Body of pancreas (tissue), 4 donors: ENCODE data around the gene NSUN4. TPM values are rescaled to one million over a fixed set of nuclear protein-coding genes. Genes with fewer than 3 reads are reported as not detected.

Experiments used
- ATAC-seq: fragments of 150-250 bp; one replicate; pipeline ENCODE4 v1.9.1; 2016
- DNase-seq, 4 donors: peaks; one replicate each; pipeline ENCODE4 v3.0.0-alpha.2; 2019
- H3K27ac ChIP-seq, 4 donors: fragments of 200-600 bp; sonication (generic); 1 replicate in 3 of 4; 2 replicates in 1 of 4; pipeline versions ENCODE4 v1.5.1 to v1.6.1; 2016 to 2019; ENCODE audit warnings: mild to moderate bottlenecking in 1 of 4, mixed read lengths in 1 of 4, moderate library complexity in 1 of 4
- H3K27me3 ChIP-seq, 2 donors: fragments of 200-600 bp; sonication (generic); one replicate each; pipeline ENCODE4 v1.6.0; 2016; ENCODE audit warnings: mild to moderate bottlenecking in 1 of 2
- H3K36me3 ChIP-seq, 2 donors: fragments of 200-600 bp; sonication (generic); replicated peaks in 1 of 2; 2 replicates each; pipeline ENCODE4 v1.5.1; 2016; ENCODE audit warnings: low read depth in 2 of 2; ENCODE audit not compliant: insufficient read depth in 1 of 2
- H3K4me1 ChIP-seq: fragments of 200-600 bp; sonication (generic); one replicate; pipeline ENCODE4 v1.6.0; 2016
- H3K4me3 ChIP-seq, 2 donors: fragments of 200-600 bp; sonication (generic); 1 replicate in 1 of 2; 2 replicates in 1 of 2; pipeline ENCODE4 v1.5.1; 2016 to 2019
- H3K9me3 ChIP-seq, 3 donors: fragments of 200-600 bp; sonication (generic); 1 replicate in 2 of 3; 2 replicates in 1 of 3; pipeline ENCODE4 v1.5.1; 2016
- CTCF ChIP-seq, 7 experiments: fragments of 450-650 bp in 4 of 7; fragments of 200-600 bp in 3 of 7; sonication (generic) in 3 of 7; IDR thresholded peaks; one replicate each; pipeline ENCODE4 v1.5.1; 2016 to 2019; ENCODE audit warnings: antibody characterized with exemption in 7 of 7
- POLR2A ChIP-seq, 3 donors: fragments of 450-650 bp; IDR thresholded peaks; one replicate each; pipeline ENCODE4 v1.6.1; 2016; ENCODE audit warnings: antibody characterized with exemption in 3 of 3, mild to moderate bottlenecking in 2 of 3
- WGBS, 2 donors: methylation state at CpG; one replicate each; pipeline ENCODE4 v1.1.5; 2017; 5-methylcytosine and 5-hydroxymethylcytosine counted together
- intact Hi-C: fragments of 100-400 bp; cut with DNase I; formaldehyde crosslinking; loops from one replicate; pipeline ENCODE4 v1.15.1; 2023
- total RNA-seq, 2 donors: library from RNA; depleted of rRNA; stranded (reverse); fragments of >200 nt; gene quantifications; one replicate each; pipeline ENCODE4 v1.1.0, GENCODE V29; 2016

NSUN4 gene
- total RNA-seq, 2 donors from 2014 or later = 15.6 to 26.0 TPM

- no peaks in the 10 kb centered on the region for H3K27me3 ChIP-seq
- no peak overlapping the region for H3K27ac ChIP-seq
- no peak overlapping the region for H3K4me3 ChIP-seq
- no peak for TF ChIP-seq POLR2A (IDR thresholded peaks at IDR 0.05)
- TF ChIP-seq CTCF (IDR thresholded peaks at IDR 0.05) = no peak
- ATAC-seq = no peak
- H3K4me1 ChIP-seq = peaks cover 31% of the 10 kb centered on the region
- no peak for DNase-seq
- WGBS, 2 donors = 74 to 80% methylated on average over 12 of the region's 12 CpGs
- H3K36me3 ChIP-seq = no peaks in the 10 kb centered on the region
- H3K9me3 ChIP-seq = no peaks in the 10 kb centered on the region
- intact Hi-C loops = no loop called here
Measured at GRCh38 chr1:46393510-46393909, 52.9 kb downstream of the NSUN4 start.

- peak; percentile 91 for ATAC-seq
- intact Hi-C loops = no loop called here
- H3K4me1 ChIP-seq = peaks cover 31% of the 10 kb centered on the region
- H3K27me3 ChIP-seq = no peaks in the 10 kb centered on the region
- DNase-seq = peak; percentile 76 to 87 (median 82)
- no peaks in the 10 kb centered on the region for H3K9me3 ChIP-seq
- TF ChIP-seq CTCF (IDR thresholded peaks at IDR 0.05) (no peak), POLR2A (IDR thresholded peaks at IDR 0.05) (peak; percentile 40 to 51 (median 41))
- no peaks in the 10 kb centered on the region for H3K36me3 ChIP-seq
- peak within 1 kb of the TSS; percentile 65 to 89 (median 74) for H3K27ac ChIP-seq
- 1 to 6% methylated on average over 9 to 44 of the region's 75 CpGs for WGBS, 2 donors
- peak within 1 kb of the TSS; percentile 16 to 59 for H3K4me3 ChIP-seq
Measured at GRCh38 chr1:46394108-46394871, 53.7 kb downstream of the NSUN4 start, which contains the start of gene FAAH. Gene FAAH (plus strand): TSS chr1:46394317. CDS start chr1:46394349, 32 bp downstream.

GRCh38 chr1:46394872-46395465 is 54.4 kb downstream of the NSUN4 start:
- H3K27ac ChIP-seq = peak overlapping the region; percentile 65 to 89 (median 74)
- H3K9me3 ChIP-seq = no peaks in the 10 kb centered on the region
- no peaks in the 10 kb centered on the region for H3K36me3 ChIP-seq
- H3K27me3 ChIP-seq = no peaks in the 10 kb centered on the region
- ATAC-seq = no peak
- H3K4me1 ChIP-seq = peaks cover 31% of the 10 kb centered on the region
- WGBS, 2 donors = 9 to 23% methylated on average over 13 to 17 of the region's 17 CpGs
- peak overlapping the region; percentile 16 to 59 for H3K4me3 ChIP-seq
- intact Hi-C loops = no loop called here
- TF ChIP-seq CTCF (IDR thresholded peaks at IDR 0.05) (no peak), POLR2A (IDR thresholded peaks at IDR 0.05) (no peak)
- peak in 1 of 4 donors; percentile 27 for DNase-seq

GRCh38 chr1:46396441-46397398 is 56.1 kb downstream of the NSUN4 start:
- ATAC-seq = no peak

More at GRCh38 chr1:46396441-46397398, 56.1 kb downstream of the NSUN4 start:
- no peak for DNase-seq
- H3K9me3 ChIP-seq = no peaks in the 10 kb centered on the region
- no peak for TF ChIP-seq POLR2A (IDR thresholded peaks at IDR 0.05)
- TF ChIP-seq CTCF (IDR thresholded peaks at IDR 0.05) = no peak
- H3K36me3 ChIP-seq = no peaks in the 10 kb centered on the region
- no peaks in the 10 kb centered on the region for H3K27me3 ChIP-seq
- H3K4me1 ChIP-seq = peaks cover 44% of the 10 kb centered on the region
- intact Hi-C loops = no loop called here
- no peak overlapping the region for H3K27ac ChIP-seq
- WGBS, 2 donors = 41 to 60% methylated on average over 6 to 10 of the region's 10 CpGs
- no peak overlapping the region for H3K4me3 ChIP-seq
